CD8-positive, alpha-beta memory T cell (primary cell): ENCODE results near the gene ACP3. TPM values are rescaled to one million over a fixed set of nuclear protein-coding genes. Genes with fewer than 3 reads are reported as not detected.
A peak's percentile ranks its signal among the peaks of the same experiment; 100 is the strongest.
"Not testable (repeated sequence)": the region's sequence is repeated elsewhere in the genome, so short reads cannot be mapped to it uniquely, and the experiment has no call there.

Source experiments
- CTCF ChIA-PET: fragments of 350-600 bp; sonication (Branson Sonifier 250); formaldehyde crosslinking; loops from one replicate; lab custom pipeline; 2021; ENCODE audit warnings: antibody characterized with exemption; lab: Charles Lee
- POLR2A ChIA-PET: fragments of 350-600 bp; sonication (Branson Sonifier 250); formaldehyde crosslinking; loops from one replicate; lab custom pipeline; 2021; ENCODE audit warnings: antibody characterized with exemption; lab: Charles Lee
- DNase-seq, 5 donors: peaks; one replicate each; pipeline versions ENCODE4 v3.0.0 to v3.0.0-alpha.2; 2020 to 2022; ENCODE audit warnings: mixed read lengths in 1 of 5
- H3K27ac ChIP-seq: one replicate; pipeline ENCODE4 v1.7.0; 2013; ENCODE audit warnings: low read depth, mild to moderate bottlenecking, low read length, moderate library complexity
- H3K27me3 ChIP-seq: 2 replicates; pipeline ENCODE4 v1.7.0; 2013; ENCODE audit warnings: low read length, mild to moderate bottlenecking; ENCODE audit not compliant: insufficient read depth, poor library complexity, severe bottlenecking
- H3K36me3 ChIP-seq: 2 replicates; pipeline ENCODE4 v1.7.0; 2013; ENCODE audit warnings: mild to moderate bottlenecking, low read length, moderate library complexity; ENCODE audit not compliant: insufficient read depth
- H3K4me1 ChIP-seq: 2 replicates; pipeline ENCODE4 v1.7.0; 2013; ENCODE audit warnings: mild to moderate bottlenecking, low read length, moderate library complexity; ENCODE audit not compliant: insufficient read depth
- H3K4me3 ChIP-seq: 2 replicates; pipeline ENCODE4 v1.7.0; 2013; ENCODE audit warnings: mild to moderate bottlenecking, low read length
- H3K9me3 ChIP-seq: 2 replicates; pipeline ENCODE4 v1.7.0; 2013; ENCODE audit warnings: mild to moderate bottlenecking, low read length
- H3K27ac Mint-ChIP-seq, 8 donors: one replicate each; pipeline ENCODE4 v1.8.0; 2020 to 2021; ENCODE audit warnings: mixed read lengths in 8 of 8, mild to moderate bottlenecking in 6 of 8, inconsistent platforms in 3 of 8, moderate library complexity in 3 of 8
- H3K27me3 Mint-ChIP-seq, 2 donors: one replicate each; pipeline ENCODE4 v1.8.0; 2020 to 2021; ENCODE audit warnings: mixed read lengths in 2 of 2, mild to moderate bottlenecking in 1 of 2, moderate library complexity in 1 of 2
- H3K36me3 Mint-ChIP-seq, 3 donors: one replicate each; pipeline ENCODE4 v1.8.0; 2020 to 2021; ENCODE audit warnings: mixed read lengths in 3 of 3, inconsistent platforms in 1 of 3, mild to moderate bottlenecking in 1 of 3
- H3K4me1 Mint-ChIP-seq, 3 donors: one replicate each; pipeline ENCODE4 v1.8.0; 2020 to 2021; ENCODE audit warnings: mixed read lengths in 3 of 3, inconsistent platforms in 1 of 3, mild to moderate bottlenecking in 1 of 3
- H3K4me3 Mint-ChIP-seq, 7 donors: one replicate each; pipeline ENCODE4 v1.8.0; 2020 to 2021; ENCODE audit warnings: mixed read lengths in 7 of 7, mild to moderate bottlenecking in 6 of 7, moderate library complexity in 4 of 7, inconsistent platforms in 2 of 7
- H3K9me3 Mint-ChIP-seq, 5 donors: one replicate each; pipeline ENCODE4 v1.8.0; 2020 to 2022; ENCODE audit warnings: mixed read lengths in 5 of 5, mild to moderate bottlenecking in 3 of 5, moderate library complexity in 2 of 5, inconsistent platforms in 1 of 5
- polyA plus RNA-seq: library from polyadenylated mRNA; unstranded; fragments of 300-500 nt; fragmentation: Illumina TruSeq; gene quantifications from one replicate; pipeline ENCODE4 v1.2.3, GENCODE V29; 2021
- total RNA-seq, 2 experiments: library from RNA; stranded (reverse); gene quantifications; one replicate each; pipeline ENCODE4 v1.2.3, GENCODE V29; 2021

The ACP3 gene
- total and polyA plus RNA-seq, 3 experiments from 2014 or later, result not detected

DNA sequence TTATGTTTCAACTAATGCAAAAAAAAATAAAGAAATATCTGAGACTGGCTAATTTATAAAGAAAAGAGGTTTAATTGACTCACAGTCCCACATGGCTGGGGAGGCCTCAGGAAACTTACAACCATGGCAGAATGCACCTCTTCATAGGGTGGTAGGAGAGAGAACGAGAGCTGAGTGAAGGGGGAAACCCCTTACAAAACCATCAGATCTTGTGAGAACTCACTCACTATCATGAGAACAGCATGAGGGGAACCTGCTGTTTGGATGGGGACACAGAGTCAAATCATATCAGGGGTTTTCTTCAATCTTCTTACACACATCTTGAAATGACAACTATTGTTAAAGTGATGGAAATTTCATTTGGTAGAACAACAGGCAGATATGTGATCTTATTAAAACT is 75.5 kb downstream of the ACP3 start:
- CTCF ChIA-PET, H3K27ac Mint-ChIP-seq, H3K4me1 Mint-ChIP-seq, H3K4me3 Mint-ChIP-seq, POLR2A ChIA-PET, H3K36me3 ChIP-seq, DNase-seq, H3K9me3 ChIP-seq, H3K27me3 ChIP-seq, H3K27ac ChIP-seq, H3K9me3 Mint-ChIP-seq, H3K4me3 ChIP-seq, H3K4me1 ChIP-seq, H3K36me3 Mint-ChIP-seq: not testable (repeated sequence)
- peaks cover 5 to 11% of the 10 kb centered on the region in 2 donors for H3K27me3 Mint-ChIP-seq

DNA sequence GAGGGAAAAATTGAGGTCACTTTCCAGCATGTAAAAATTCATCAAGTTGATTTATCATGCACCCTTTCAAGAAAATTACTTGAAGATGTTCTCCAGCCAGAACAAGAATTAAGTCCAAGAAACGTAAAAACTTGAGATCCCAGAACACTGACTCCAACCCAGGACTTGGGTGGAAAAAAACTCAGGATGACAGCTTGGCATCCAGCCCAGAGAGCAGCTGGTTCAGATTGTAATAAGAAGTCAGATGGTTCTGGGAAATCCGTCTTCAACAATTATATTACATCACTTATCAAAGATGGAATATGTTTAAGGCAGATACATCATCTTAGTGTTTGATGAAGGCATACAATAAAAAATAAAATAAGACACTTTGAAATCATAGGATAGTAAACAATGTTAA is 77.1 kb downstream of the ACP3 start:
- Histone ChIP-seq H3K36me3 (no peaks in the 10 kb centered on the region), H3K4me1 (no peaks in the 10 kb centered on the region), H3K27ac (no peak overlapping the region), H3K4me3 (no peak overlapping the region), H3K27me3 (no peaks in the 10 kb centered on the region), H3K9me3 (no peaks in the 10 kb centered on the region)
- Mint-ChIP-seq H3K36me3 (peaks cover 0 to 2% (median 0%) of the 10 kb centered on the region in 3 donors), H3K9me3 (no peaks in the 10 kb centered on the region), H3K4me3 (no peak overlapping the region), H3K4me1 (no peaks in the 10 kb centered on the region), H3K27me3 (peaks cover 5 to 14% of the 10 kb centered on the region in 2 donors), H3K27ac (no peak overlapping the region)
- CTCF ChIA-PET, result no interaction called here
- POLR2A ChIA-PET, result no interaction called here
- no peak for DNase-seq

DNA sequence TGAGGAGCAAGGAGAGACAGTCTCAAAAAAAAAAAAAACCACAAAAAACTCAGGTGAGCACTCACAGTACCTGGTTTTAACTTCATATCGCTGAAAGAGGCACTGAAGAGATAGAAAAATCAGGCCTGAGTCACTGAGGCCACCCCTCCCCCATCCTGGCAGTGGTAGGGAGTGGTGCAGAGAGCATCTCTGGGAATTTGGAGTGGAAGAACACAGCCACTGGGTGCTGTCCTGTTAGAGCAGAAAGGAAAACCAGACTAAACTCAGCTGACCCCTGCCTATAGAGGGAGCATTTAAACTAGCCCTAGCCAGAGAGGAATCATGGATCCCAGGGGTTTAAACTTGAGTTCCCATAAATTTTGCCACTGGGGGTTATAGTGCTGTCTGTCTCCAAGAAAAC is 77.9 kb downstream of the ACP3 start:
- H3K27me3 Mint-ChIP-seq, result peaks cover 5 to 17% of the 10 kb centered on the region in 2 donors
- H3K4me1 Mint-ChIP-seq, result no peaks in the 10 kb centered on the region

DNA sequence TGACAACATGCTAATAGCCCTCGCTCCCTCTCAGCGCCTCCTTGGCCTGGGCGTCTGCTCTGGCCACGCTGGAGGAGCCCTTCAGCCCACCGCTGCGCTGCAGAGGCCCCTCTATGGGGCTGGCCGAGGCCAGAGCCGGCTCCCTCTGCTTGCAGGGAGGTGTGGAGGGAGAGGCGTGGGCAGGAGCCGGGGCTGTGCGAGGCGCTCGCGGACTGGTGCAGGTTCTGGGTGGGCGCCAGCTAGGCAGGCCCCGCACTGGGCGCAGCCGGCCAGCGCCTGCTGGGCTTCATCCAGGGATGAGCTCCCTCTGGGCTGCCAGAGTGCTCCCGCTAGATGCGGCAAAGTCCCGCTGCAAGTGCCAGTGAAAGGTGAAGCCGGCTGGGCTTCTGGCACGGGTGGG is 79.0 kb downstream of the ACP3 start:
- Histone ChIP-seq H3K9me3 (no peaks in the 10 kb centered on the region), H3K4me3 (no peak overlapping the region), H3K4me1 (no peaks in the 10 kb centered on the region), H3K27ac (no peak overlapping the region), H3K27me3 (no peaks in the 10 kb centered on the region), H3K36me3 (no peaks in the 10 kb centered on the region)
- no peaks in the 10 kb centered on the region for H3K9me3 Mint-ChIP-seq
- DNase-seq, result no peak
- CTCF ChIA-PET, result no interaction called here
- no peak overlapping the region for H3K27ac Mint-ChIP-seq
- POLR2A ChIA-PET, result no interaction called here
- H3K27me3 Mint-ChIP-seq, result peaks cover 4 to 14% of the 10 kb centered on the region in 2 donors
- no peaks in the 10 kb centered on the region for H3K4me1 Mint-ChIP-seq
- H3K36me3 Mint-ChIP-seq, result peaks cover 0 to 2% (median 0%) of the 10 kb centered on the region in 3 donors
- H3K4me3 Mint-ChIP-seq, result no peak overlapping the region

More for the DNA sequence above, 77.9 kb downstream of the ACP3 start:
- CTCF ChIA-PET, result no interaction called here
- peaks cover 0 to 2% (median 0%) of the 10 kb centered on the region in 3 donors for H3K36me3 Mint-ChIP-seq
- POLR2A ChIA-PET, result no interaction called here
- Histone ChIP-seq H3K9me3 (no peaks in the 10 kb centered on the region), H3K36me3 (no peaks in the 10 kb centered on the region), H3K27ac (no peak overlapping the region), H3K4me3 (no peak overlapping the region), H3K4me1 (no peaks in the 10 kb centered on the region), H3K27me3 (no peaks in the 10 kb centered on the region)
- no peak for DNase-seq
- H3K9me3 Mint-ChIP-seq, result no peaks in the 10 kb centered on the region
- no peak overlapping the region for H3K27ac Mint-ChIP-seq
- no peak overlapping the region for H3K4me3 Mint-ChIP-seq

DNA sequence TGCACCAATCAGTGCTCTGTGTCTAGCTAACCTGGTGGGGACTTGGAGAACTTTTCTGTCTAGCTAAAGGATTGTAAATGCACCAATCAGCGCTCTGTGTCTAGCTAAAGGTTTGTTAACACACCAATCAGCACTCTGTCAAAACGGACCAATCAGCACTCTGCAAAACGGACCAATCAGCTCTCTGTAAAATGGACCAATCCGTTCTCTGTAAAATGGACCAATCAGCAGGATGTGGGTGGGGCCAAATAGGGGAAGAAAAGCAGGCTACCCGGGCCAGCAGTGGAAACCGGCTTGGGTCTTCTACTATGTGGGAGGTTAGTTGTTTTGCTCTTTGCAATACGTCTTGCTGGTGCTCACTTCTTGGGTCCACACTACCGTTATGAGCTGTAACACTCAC is 79.6 kb downstream of the ACP3 start:
- H3K9me3 Mint-ChIP-seq, H3K4me1 Mint-ChIP-seq, H3K4me3 Mint-ChIP-seq, H3K27me3 ChIP-seq, H3K9me3 ChIP-seq, DNase-seq, H3K36me3 Mint-ChIP-seq, H3K4me3 ChIP-seq, H3K27ac Mint-ChIP-seq, H3K36me3 ChIP-seq, H3K4me1 ChIP-seq, POLR2A ChIA-PET, H3K27ac ChIP-seq: not testable (repeated sequence)
- H3K27me3 Mint-ChIP-seq, result peaks cover 7 to 19% of the 10 kb centered on the region in 2 donors
- CTCF ChIA-PET, result interaction anchor here (0.6 to 1.3 kb wide), 2 partner anchors 21 to 1549 kb away, joined by 3 read pairs; no protein-coding TSS in a partner anchor

DNA sequence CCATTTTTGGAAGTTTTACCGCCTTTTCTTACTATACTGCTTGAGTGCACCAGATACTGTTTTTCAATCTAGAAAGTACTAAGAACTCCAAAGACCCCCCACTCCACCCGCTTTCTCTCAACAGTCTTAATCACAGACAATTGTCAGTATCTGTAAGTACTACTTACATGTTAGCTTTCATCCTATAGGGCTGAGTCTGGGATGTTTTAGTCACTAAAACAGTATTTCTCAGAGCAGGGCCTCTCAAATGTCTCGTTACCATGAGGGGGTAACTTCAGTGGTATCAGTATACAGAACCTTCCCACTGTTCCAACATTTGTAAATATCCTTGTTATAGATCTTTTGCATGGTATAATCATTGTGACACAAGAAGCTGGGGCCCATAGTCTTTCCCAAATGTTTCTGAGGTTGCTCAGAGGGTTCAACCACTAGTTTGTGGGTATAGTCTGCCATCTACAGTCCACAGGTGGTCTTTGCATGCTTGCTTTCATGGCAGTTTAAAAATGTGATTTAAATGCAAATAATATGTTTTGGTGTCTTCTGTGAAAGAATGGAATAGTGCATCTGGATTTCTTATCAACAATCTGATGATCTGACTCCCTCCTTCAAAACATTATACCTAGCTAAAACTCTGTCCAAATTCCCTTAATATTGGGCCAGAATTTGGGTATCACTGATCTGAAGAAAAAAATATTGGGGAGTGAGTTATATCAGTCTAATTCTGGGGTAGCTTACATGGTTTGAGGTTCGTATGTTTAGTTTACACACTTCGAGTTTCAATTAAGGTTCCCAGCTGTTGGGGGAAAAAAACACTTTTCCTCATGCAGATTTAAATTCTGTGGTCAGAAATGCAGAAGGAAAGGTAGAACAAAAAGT is 82.1 kb downstream of the ACP3 start:
- ChIA-PET POLR2A (no interaction called here), CTCF (interaction anchor here (1.1 kb wide), 1 partner anchor 24 kb away, joined by 4 read pairs; no protein-coding TSS in a partner anchor)
- Histone ChIP-seq H3K27ac (no peak overlapping the region), H3K36me3 (no peaks in the 10 kb centered on the region), H3K27me3 (no peaks in the 10 kb centered on the region), H3K9me3 (no peaks in the 10 kb centered on the region), H3K4me1 (no peaks in the 10 kb centered on the region), H3K4me3 (no peak overlapping the region)
- Mint-ChIP-seq H3K4me3 (no peak overlapping the region), H3K4me1 (no peaks in the 10 kb centered on the region), H3K36me3 (peaks cover 0 to 2% (median 0%) of the 10 kb centered on the region in 3 donors), H3K9me3 (no peaks in the 10 kb centered on the region), H3K27me3 (peaks cover 9 to 14% of the 10 kb centered on the region in 2 donors), H3K27ac (no peak overlapping the region)
- peak in 1 of 5 donors; percentile 7 for DNase-seq

DNA sequence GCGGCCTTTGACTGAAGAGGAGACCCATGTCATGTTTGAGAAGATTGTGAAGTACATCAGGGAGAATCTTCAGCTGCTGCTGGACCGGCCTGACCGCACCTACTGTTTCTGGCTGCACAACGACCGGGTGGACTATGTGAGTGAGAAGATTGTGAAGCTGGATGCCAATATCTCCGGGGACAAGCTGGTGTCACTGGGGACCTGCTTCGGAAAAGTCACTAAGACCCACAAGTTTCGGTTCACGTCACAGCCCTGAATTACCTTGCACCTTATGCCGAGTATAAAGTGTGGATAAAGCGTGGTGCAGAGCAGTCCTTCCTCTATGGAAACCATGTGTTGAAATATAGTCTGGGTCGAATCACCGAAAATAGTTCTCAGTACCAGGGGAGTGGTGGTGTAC is 84.0 kb downstream of the ACP3 start:
- ChIA-PET POLR2A (no interaction called here), CTCF (no interaction called here)
- H3K9me3 ChIP-seq, result no peaks in the 10 kb centered on the region
- Mint-ChIP-seq H3K27me3 (peaks cover 9 to 17% of the 10 kb centered on the region in 2 donors), H3K27ac (no peak overlapping the region), H3K9me3 (no peaks in the 10 kb centered on the region), H3K4me1 (no peaks in the 10 kb centered on the region), H3K36me3 (no peaks in the 10 kb centered on the region), H3K4me3 (no peak overlapping the region)
- H3K36me3 ChIP-seq, result no peaks in the 10 kb centered on the region
- no peak for DNase-seq
- H3K27me3 ChIP-seq, result no peaks in the 10 kb centered on the region
- H3K27ac ChIP-seq, result no peak overlapping the region
- no peaks in the 10 kb centered on the region for H3K4me1 ChIP-seq
- H3K4me3 ChIP-seq, result no peak overlapping the region

DNA sequence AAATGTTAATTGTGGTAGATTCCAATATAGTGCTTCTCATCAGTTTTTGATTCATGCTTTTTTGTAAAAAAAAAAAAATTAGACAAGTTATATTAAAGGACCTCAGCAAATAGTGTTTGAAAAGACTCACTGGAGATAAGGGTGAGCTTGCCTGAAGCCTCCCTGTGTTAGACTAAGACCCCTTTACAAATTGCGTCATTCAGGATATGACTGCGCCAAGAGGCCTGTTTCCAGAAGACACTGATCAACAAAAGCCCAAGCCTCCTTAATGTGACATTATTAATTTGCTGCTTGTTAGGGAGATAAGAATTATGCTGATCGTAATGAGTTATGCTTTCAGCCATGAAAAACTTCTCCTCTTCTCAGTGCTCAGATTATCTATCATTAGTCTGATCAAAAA is 87.1 kb downstream of the ACP3 start:
- no peaks in the 10 kb centered on the region for H3K9me3 ChIP-seq
- H3K4me1 ChIP-seq, result no peaks in the 10 kb centered on the region
- no peak overlapping the region for H3K27ac Mint-ChIP-seq
- H3K4me1 Mint-ChIP-seq, result no peaks in the 10 kb centered on the region
- H3K36me3 Mint-ChIP-seq, result no peaks in the 10 kb centered on the region
- ChIA-PET POLR2A (no interaction called here), CTCF (no interaction called here)
- H3K9me3 Mint-ChIP-seq, result no peaks in the 10 kb centered on the region
- H3K27me3 ChIP-seq, result no peaks in the 10 kb centered on the region
- DNase-seq, result no peak
- no peaks in the 10 kb centered on the region for H3K36me3 ChIP-seq
- peaks cover 9 to 13% of the 10 kb centered on the region in 2 donors for H3K27me3 Mint-ChIP-seq
- H3K4me3 ChIP-seq, result no peak overlapping the region
- H3K4me3 Mint-ChIP-seq, result no peak overlapping the region
- no peak overlapping the region for H3K27ac ChIP-seq
